Measurements from ENCODE around the gene COL9A3.
"Not testable (repeated sequence)": the region's sequence is repeated elsewhere in the genome, so short reads cannot be mapped to it uniquely, and the experiment has no call there.

COL9A3 gene

GRCh38 chr20:62864207-62864606 is 47.4 kb downstream of the COL9A3 start:
- Histone ChIP-seq H3K9me3 (ENCODE audit: severe bottlenecking) (peaks cover 6% of the 10 kb centered on the region), H3K27ac (no peak overlapping the region), H3K27me3 (ENCODE audit: insufficient read depth, low read depth, severe bottlenecking) (no peaks in the 10 kb centered on the region), H3K36me3 (peaks cover 2% of the 10 kb centered on the region; the same call in 1 of the 2 replicates), H3K4me3 (ENCODE audit: low read depth, low read length) (no peak overlapping the region)
- TF ChIP-seq CTCF (IDR thresholded peaks at IDR 0.05; ENCODE audit: low read depth, low read length) = no peak
- no peak for DNase-seq

GRCh38 chr20:62872184-62872847 is 55.5 kb downstream of the COL9A3 start:
- Histone ChIP-seq H3K4me3 (ENCODE audit: low read depth, low read length) (no peak overlapping the region), H3K9me3 (ENCODE audit: severe bottlenecking) (peaks cover 11% of the 10 kb centered on the region), H3K27ac (no peak overlapping the region), H3K27me3 (ENCODE audit: insufficient read depth, low read depth, severe bottlenecking) (no peaks in the 10 kb centered on the region), H3K36me3 (no peaks in the 10 kb centered on the region)
- DNase-seq = no peak
- TF ChIP-seq CTCF (IDR thresholded peaks at IDR 0.05; ENCODE audit: low read depth, low read length) = no peak

- no peak overlapping the region for H3K27ac ChIP-seq
- no peaks in the 10 kb centered on the region for H3K36me3 ChIP-seq
- peaks cover 11% of the 10 kb centered on the region for H3K9me3 ChIP-seq (ENCODE audit: severe bottlenecking)
- TF ChIP-seq CTCF (IDR thresholded peaks at IDR 0.05; ENCODE audit: low read depth, low read length) = no peak
- H3K27me3 ChIP-seq (ENCODE audit: insufficient read depth, low read depth, severe bottlenecking) = no peaks in the 10 kb centered on the region
- DNase-seq = no peak
- no peak overlapping the region for H3K4me3 ChIP-seq (ENCODE audit: low read depth, low read length)
Measured at GRCh38 chr20:62872862-62873261, 56.0 kb downstream of the COL9A3 start.

GRCh38 chr20:62873280-62873679 is 56.4 kb downstream of the COL9A3 start:
- Histone ChIP-seq H3K27ac (no peak overlapping the region; the same call in 1 of the 2 replicates), H3K4me3 (ENCODE audit: low read depth, low read length) (no peak overlapping the region)
- TF ChIP-seq CTCF (IDR thresholded peaks at IDR 0.05; ENCODE audit: low read depth, low read length) = no peak

GRCh38 chr20:62873681-62874031 is 56.8 kb downstream of the COL9A3 start:
- H3K36me3 ChIP-seq; H3K27me3 ChIP-seq (ENCODE audit: insufficient read depth, low read depth, severe bottlenecking): not testable (repeated sequence)
- H3K4me3 ChIP-seq (ENCODE audit: low read depth, low read length) = peak overlapping the region; percentile 25
- H3K27ac ChIP-seq = peak overlapping the region; percentile 75
- H3K9me3 ChIP-seq (ENCODE audit: severe bottlenecking) = peaks cover 11% of the 10 kb centered on the region
- TF ChIP-seq CTCF (IDR thresholded peaks at IDR 0.05; ENCODE audit: low read depth, low read length) = peak; percentile 60; the same call in 1 of the 2 replicates
- DNase-seq = peak; percentile 84

More at GRCh38 chr20:62873280-62873679, 56.4 kb downstream of the COL9A3 start:
- Histone ChIP-seq H3K9me3 (ENCODE audit: severe bottlenecking) (peaks cover 11% of the 10 kb centered on the region), H3K36me3 (no peaks in the 10 kb centered on the region; the same call in 1 of the 2 replicates), H3K27me3 (ENCODE audit: insufficient read depth, low read depth, severe bottlenecking) (no peaks in the 10 kb centered on the region)
- DNase-seq = no peak

- H3K9me3 ChIP-seq (ENCODE audit: severe bottlenecking) = peaks cover 5% of the 10 kb centered on the region
- no peak for TF ChIP-seq CTCF (IDR thresholded peaks at IDR 0.05; ENCODE audit: low read depth, low read length)
Measured at GRCh38 chr20:62874964-62875344, 58.1 kb downstream of the COL9A3 start.

More at GRCh38 chr20:62874964-62875344, 58.1 kb downstream of the COL9A3 start:
- Histone ChIP-seq H3K27ac (peak overlapping the region; percentile 75; the same call in 1 of the 2 replicates), H3K4me3 (ENCODE audit: low read depth, low read length) (no peak overlapping the region), H3K27me3 (ENCODE audit: insufficient read depth, low read depth, severe bottlenecking) (no peaks in the 10 kb centered on the region), H3K36me3 (peaks cover 4% of the 10 kb centered on the region)
- DNase-seq = no peak
